ENCODE measurements around the gene ABLIM1.
A peak's percentile ranks its signal among the peaks of the same experiment; 100 is the strongest.

The ABLIM1 gene

DNA sequence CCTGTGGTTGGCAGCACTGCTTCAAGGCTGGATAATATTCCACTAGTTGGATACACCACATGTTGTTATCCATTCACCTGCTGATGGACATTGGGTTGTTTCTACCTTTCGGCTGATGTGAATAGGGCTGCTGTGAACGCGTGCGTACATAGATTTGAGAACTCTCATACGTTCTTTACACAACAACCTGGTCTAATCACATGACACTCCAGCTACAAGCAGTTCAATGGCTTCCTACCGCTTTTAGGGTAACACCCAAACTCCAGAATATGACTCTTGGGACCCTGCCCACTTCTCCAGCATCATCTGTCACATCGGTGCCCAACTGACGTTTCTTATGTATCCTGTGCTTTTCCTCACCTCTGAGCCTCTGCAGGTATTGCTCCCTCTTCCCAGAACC, 114.6 kb downstream of the ABLIM1 start:
- DNase-seq (ENCODE audit: low spot score): no peak

- no peak for DNase-seq (ENCODE audit: low spot score)
Measured at GRCh38 chr10:114542373-114542772, 115.7 kb downstream of the ABLIM1 start.

GRCh38 chr10:114541797-114542160, 116.3 kb downstream of the ABLIM1 start:
- no peak for DNase-seq (ENCODE audit: low spot score)

GRCh38 chr10:114541081-114541796, 116.8 kb downstream of the ABLIM1 start:
- DNase-seq (ENCODE audit: low spot score): peak; percentile 91

DNA sequence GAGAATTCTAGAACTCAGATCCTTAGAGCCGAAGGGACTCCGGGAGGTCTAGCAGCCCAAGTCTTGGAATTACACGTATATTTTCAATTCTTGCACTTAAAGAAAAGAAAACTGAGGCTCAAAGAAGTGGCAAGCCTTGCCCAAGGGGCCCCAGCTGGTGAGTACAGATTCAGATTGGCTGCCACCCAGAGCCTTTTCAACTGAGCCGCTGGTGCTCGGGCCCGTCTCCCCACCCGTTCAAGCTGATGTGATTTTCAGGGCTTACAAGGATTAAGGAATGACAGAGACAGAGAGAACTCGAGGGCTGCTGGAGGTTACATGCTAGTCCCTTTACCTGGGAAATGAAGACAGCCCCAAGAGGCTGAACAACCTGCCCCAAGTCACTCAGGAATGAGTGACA, 117.8 kb downstream of the ABLIM1 start:
- no peak for DNase-seq (ENCODE audit: low spot score)

- no peak for DNase-seq (ENCODE audit: low spot score)
Measured at GRCh38 chr10:114539623-114540022, 118.5 kb downstream of the ABLIM1 start.

- DNase-seq (ENCODE audit: low spot score): peak; percentile 63
Measured at GRCh38 chr10:114538181-114538906, 119.7 kb downstream of the ABLIM1 start.

DNA sequence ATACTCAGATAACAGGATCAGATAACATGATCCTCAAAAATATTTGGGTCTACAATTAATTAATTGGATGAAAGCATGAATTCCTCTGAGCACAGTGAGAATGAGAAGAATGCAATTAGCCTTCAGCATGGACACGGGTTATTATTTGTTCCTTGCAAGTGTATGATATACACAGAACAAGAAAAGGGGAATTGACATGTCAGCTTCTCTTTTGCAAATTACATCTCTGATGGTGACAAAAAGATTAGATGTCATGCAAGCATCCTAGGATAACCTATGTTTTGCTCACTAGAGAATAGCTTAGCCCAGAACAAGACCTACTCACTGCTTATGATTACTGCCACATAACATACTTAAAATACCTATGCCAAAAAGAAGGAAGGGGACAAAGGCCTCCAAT, 120.3 kb downstream of the ABLIM1 start:
- no peak for DNase-seq (ENCODE audit: low spot score)

- no peak for DNase-seq (ENCODE audit: low spot score)
Measured at GRCh38 chr10:114534571-114534981, 123.5 kb downstream of the ABLIM1 start.

GRCh38 chr10:114532226-114532625, 125.8 kb downstream of the ABLIM1 start:
- no peak for DNase-seq (ENCODE audit: low spot score)

DNA sequence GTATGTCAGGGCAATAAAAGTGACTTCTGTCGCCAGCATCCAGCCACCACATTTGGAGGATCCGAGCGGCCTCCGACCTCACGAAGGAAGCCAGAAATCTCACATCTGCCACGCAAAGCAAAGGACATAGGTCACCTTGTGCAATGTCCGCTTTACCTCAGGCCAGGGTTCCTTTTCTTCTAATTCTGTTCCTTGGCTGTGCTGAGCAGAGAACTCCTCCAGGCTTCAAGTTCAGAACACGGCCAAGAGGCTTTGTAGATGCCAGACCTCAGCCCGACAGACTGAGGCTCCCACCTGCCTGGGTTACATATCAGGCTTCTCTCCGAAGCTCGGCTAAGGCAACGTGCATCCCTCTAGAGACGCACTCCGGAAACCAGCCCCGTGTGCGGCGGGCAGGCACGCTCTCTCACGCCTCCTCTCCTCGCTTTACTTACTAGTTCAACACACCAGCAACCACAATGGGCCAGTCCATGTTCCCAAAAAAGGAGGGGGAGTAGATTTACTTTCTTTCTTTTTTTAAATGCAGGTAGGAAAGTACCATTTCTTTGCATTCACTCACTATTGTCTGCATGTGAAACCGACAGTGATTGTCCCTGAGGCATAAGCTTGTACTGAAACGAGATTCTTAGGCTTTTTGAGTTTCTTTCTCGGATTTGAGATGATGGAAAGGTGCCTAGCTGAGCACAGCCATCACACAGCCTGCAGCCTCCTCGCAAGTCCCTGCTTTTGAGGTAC, 131.4 kb downstream of the ABLIM1 start:
- peak; percentile 95 for DNase-seq (ENCODE audit: low spot score)

DNA sequence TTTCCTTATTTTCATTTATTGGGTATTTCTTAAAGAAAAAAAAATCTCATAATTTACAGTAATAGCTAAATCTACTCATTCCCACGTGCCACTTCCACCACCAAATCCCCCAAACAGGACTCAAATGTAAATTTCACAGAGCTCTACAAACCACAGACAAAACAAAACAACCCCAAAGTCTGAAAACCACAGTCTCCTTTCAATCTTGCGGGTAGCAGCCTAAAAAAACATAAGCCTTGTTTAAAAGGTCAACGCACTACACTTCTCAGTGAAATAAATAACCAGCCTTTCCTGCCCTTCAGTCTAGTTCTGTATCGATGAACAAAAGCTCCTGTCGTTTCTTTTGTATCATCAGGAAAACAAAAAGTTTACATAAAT, 132.0 kb downstream of the ABLIM1 start:
- DNase-seq (ENCODE audit: low spot score): peak; percentile 74

- peak; percentile 58 for DNase-seq (ENCODE audit: low spot score)
Measured at GRCh38 chr10:114525368-114525949, 132.6 kb downstream of the ABLIM1 start.

DNA sequence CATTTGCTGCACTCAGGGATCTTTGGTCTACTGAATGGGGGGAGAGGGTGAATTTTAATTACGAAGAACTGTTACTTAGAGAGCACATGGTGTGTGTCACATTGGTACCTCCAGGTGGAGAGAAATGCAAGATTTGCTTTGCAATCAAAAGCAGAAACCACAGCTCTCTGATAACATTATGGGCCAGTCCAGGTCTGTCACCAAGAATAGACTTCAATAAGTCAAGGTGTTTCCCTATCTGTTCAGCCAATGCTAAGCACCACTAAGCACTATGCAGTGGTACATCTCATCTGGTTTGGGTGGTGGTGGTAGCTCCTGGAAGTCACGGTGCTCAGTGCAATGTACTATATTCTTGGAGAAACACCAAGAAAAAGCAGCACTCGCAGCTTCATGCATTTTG, 134.2 kb downstream of the ABLIM1 start:
- DNase-seq (ENCODE audit: low spot score): peak; percentile 52

DNA sequence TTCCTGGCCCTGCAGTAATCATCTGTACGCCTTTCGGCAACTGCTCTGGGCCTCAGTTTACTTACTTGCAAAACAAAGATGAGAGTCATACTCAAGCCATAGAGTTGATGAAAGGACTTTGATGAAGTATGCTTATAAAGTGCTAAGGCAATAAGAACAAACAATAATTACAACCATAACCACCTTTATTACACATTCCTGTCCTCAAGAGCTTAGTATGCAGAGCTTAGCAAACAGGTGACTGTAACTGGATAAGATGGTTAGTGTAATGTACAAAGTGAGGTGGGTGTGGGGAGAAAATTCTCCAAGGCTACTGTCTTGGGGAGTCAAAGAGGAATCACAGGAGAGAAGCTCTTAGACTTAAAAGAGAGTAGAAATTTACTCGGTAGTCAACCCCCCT, 136.8 kb downstream of the ABLIM1 start:
- DNase-seq (ENCODE audit: low spot score): no peak

DNA sequence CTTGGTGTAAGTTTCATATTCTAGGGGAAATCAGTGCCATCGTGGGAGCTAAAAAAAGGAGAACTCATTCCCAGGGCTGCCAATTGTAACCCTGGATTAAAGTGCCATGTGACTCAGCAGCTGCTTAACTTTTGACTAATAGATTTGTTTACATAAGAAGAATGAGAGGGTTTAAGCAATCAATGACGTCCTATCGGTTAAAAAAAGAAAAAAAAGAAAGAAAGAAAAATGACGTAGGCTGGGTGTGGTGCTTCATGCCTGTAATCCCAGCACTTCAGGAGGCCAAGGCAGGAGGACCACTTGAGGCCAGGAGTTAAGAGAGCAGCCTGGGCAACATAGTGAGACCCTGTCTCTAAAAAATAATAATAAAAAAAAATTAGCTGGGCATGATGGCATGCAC, 137.6 kb downstream of the ABLIM1 start:
- DNase-seq (ENCODE audit: low spot score): no peak

DNA sequence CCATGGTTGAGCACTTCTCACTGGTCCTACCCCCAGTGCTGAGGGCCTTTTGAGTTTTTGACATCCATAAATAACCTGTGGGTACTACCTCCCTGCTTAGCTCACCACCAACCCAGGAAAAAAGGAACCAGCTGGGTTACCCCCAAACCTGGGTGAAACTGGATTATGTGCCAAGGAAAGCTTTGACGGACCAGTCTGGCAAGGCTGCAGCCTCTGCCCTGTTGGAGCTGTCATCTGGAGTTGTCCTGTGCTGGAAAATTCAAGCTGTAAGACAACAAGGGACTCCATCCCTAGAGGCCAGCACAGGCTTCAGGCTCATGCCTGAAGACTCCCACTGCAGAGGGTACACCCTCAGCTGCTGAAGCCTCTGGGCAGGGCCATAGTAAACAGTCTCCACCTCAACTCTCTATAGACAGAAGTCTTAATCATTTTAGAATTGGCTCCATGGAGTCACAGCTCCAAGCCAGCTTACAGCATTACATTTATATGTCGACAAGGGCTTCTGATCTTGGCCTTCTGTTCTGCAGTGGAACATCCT, 138.2 kb downstream of the ABLIM1 start:
- DNase-seq (ENCODE audit: low spot score): no peak

DNA sequence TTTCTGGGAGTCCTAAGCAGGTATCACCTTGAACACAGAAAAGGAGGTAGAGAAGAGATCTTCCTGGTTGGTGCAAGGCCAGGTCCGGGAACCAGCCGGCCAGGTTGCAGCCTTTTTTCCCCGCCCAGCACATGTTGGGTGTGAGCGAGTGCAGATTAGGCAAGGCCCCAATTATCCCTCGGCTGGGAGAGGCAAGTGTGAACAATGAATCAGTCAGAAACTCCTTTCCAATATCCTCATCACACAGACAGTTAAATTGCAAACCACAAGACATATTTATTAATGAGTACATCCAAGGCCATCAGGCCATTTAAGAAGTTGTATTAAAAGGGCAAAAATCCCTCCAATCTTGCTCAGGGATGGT, 138.8 kb downstream of the ABLIM1 start:
- no peak for DNase-seq (ENCODE audit: low spot score)

- DNase-seq (ENCODE audit: low spot score): no peak
Measured at GRCh38 chr10:114518401-114519305, 139.4 kb downstream of the ABLIM1 start.

DNA sequence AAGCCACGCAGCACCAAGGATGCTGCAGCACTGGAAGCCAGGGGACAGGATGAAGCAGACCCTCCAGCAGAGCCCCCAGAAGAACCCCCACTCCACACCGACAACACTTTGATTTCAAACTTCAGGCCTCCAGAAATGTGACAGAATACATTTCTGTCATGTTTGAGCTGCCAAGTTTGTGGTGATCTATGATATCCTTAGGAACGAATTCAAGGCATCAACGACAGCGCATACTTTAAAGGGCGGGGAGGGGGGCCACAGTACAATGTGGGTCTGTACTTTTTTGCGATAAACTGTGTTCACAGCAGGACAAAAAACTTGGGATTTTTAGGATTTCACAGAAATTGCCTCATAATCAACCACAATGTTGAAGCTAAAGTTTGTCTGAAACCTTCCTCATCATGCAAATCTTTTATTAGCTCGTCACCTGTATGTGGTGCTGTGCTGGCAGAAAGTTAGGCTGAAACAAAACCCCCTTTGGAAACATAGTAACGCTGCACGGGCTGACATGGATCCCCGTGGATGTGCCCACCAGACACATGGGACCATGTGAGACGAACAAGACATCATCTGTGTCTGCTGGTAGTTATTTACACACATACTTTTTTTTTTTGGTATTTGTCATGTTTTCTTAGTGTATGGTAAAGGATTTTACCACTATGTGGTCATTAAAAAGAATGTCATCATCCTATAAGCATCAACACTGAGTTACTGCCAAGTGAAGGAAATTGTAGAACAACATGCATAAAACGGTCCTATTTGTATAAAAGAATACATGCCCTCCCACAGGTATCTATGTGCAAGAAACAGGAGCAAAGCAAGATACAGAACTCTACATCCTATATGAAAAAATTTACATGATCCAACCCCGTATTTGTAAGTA, 140.5 kb downstream of the ABLIM1 start:
- no peak for DNase-seq (ENCODE audit: low spot score)
